ENCODE data around the gene RHBG. TPM values are rescaled to one million over a fixed set of nuclear protein-coding genes. Genes with fewer than 3 reads are reported as not detected.

RHBG gene
- total and polyA plus RNA-seq, 4 donors = 0.25 to 6.4 (median 2.3) TPM

DNA sequence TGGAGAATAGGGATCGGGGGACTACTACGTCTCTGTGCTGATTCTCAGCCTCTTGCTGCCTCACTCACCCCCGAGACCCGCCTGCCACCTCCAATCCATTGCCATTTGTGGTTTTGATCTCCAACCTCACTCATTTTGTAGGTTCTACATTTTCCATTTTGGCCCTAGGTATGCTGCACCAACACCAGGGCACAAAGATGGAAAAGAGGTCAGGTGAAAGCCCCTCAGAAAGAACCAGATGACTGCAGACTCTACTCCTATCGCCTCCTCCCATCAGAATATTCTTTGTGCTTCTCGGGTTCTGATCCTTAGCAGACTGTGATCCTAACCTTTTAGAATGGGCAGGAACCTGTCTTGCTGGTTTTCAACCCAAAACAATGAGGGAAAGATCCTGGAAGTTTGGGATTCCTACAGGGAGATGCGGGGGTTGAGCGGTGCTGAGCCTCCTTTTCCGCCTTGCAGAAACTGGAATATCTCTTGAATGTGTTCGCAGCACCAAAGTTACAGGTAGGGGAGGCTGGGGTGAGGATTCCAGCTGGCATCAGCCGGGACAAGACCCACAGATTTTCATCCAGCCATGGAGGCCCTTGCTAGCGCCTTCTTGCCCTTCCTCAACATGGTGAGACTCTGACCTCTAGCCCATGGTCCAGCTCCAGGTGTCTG, 53.1 kb downstream of the RHBG start (continued):
- TF ChIP-seq, protein P1, sequence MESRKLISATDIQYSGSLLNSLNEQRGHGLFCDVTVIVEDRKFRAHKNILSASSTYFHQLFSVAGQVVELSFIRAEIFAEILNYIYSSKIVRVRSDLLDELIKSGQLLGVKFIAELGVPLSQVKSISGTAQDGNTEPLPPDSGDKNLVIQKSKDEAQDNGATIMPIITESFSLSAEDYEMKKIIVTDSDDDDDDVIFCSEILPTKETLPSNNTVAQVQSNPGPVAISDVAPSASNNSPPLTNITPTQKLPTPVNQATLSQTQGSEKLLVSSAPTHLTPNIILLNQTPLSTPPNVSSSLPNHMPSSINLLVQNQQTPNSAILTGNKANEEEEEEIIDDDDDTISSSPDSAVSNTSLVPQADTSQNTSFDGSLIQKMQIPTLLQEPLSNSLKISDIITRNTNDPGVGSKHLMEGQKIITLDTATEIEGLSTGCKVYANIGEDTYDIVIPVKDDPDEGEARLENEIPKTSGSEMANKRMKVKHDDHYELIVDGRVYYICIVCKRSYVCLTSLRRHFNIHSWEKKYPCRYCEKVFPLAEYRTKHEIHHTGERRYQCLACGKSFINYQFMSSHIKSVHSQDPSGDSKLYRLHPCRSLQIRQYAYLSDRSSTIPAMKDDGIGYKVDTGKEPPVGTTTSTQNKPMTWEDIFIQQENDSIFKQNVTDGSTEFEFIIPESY (IDR thresholded peaks at IDR 0.05) = no peak
- no peak for TF ChIP-seq FOXA1 (IDR thresholded peaks at IDR 0.05)

DNA sequence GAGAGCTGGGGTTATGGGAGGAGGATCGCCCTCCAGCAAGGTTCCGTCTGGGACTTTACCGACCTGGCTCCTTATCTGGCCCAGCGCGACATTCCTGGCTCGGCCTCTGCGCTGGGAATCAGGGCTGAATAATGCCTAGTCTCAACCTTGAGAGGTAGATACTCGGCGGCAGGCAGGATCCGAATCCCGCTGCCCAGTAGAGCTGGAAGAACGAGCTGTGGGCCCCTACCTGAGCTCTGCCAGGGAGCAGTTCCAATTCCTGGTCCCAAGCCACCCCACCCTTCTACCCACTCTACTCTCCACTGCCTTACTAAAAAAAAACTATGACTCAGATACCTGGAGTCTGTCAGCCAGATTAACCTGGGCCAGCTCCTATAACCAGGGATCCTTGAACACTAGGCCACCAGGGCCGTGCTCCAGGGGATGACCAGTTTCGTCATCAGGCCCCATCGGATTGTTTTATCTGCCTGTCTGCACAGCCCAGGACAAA, 53.6 kb downstream of the RHBG start:
- DNase-seq (ENCODE audit: low spot score) = no peak
- no peak overlapping the region for H3K4me3 ChIP-seq (ENCODE audit: low read depth in 1 of 3, low read length in 3 of 3)
- no peak overlapping the region for H3K27ac ChIP-seq (ENCODE audit: low read depth in 1 of 2, low read length in 2 of 2)
- peaks cover 4 to 18% (median 10%) of the 10 kb centered on the region in 4 donors for H3K27me3 ChIP-seq (ENCODE audit: control insufficient read depth in 4 of 4, insufficient read depth in 4 of 4, low read length in 3 of 4)
- H3K36me3 ChIP-seq (ENCODE audit: control insufficient read depth in 4 of 4, insufficient read depth in 3 of 4, low read depth in 1 of 4, low read length in 3 of 4) = no peaks in the 10 kb centered on the region
- TF ChIP-seq, protein P2, sequence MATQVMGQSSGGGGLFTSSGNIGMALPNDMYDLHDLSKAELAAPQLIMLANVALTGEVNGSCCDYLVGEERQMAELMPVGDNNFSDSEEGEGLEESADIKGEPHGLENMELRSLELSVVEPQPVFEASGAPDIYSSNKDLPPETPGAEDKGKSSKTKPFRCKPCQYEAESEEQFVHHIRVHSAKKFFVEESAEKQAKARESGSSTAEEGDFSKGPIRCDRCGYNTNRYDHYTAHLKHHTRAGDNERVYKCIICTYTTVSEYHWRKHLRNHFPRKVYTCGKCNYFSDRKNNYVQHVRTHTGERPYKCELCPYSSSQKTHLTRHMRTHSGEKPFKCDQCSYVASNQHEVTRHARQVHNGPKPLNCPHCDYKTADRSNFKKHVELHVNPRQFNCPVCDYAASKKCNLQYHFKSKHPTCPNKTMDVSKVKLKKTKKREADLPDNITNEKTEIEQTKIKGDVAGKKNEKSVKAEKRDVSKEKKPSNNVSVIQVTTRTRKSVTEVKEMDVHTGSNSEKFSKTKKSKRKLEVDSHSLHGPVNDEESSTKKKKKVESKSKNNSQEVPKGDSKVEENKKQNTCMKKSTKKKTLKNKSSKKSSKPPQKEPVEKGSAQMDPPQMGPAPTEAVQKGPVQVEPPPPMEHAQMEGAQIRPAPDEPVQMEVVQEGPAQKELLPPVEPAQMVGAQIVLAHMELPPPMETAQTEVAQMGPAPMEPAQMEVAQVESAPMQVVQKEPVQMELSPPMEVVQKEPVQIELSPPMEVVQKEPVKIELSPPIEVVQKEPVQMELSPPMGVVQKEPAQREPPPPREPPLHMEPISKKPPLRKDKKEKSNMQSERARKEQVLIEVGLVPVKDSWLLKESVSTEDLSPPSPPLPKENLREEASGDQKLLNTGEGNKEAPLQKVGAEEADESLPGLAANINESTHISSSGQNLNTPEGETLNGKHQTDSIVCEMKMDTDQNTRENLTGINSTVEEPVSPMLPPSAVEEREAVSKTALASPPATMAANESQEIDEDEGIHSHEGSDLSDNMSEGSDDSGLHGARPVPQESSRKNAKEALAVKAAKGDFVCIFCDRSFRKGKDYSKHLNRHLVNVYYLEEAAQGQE (IDR thresholded peaks at IDR 0.05) = no peak
- TF ChIP-seq, protein P3, sequence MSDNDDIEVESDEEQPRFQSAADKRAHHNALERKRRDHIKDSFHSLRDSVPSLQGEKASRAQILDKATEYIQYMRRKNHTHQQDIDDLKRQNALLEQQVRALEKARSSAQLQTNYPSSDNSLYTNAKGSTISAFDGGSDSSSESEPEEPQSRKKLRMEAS (IDR thresholded peaks at IDR 0.05) = no peak
- TF ChIP-seq TAF1 (conservative IDR thresholded peaks at IDR 0.05) (no peak), NR2F2 (IDR thresholded peaks at IDR 0.05) (no peak), RAD21 (IDR thresholded peaks at IDR 0.05) (no peak), HNF4A (conservative IDR thresholded peaks at IDR 0.05) (no peak), SP1 (IDR thresholded peaks at IDR 0.05) (no peak), HNF4G (IDR thresholded peaks at IDR 0.05) (no peak), FOXA1 (IDR thresholded peaks at IDR 0.05) (no peak), EGR1 (IDR thresholded peaks at IDR 0.05; ENCODE audit: low read depth in 2 of 2) (no peak), RXRA (IDR thresholded peaks at IDR 0.05) (no peak), YY1 (IDR thresholded peaks at IDR 0.05) (no peak), JUND (IDR thresholded peaks at IDR 0.05) (no peak)
- TF ChIP-seq, protein P4, sequence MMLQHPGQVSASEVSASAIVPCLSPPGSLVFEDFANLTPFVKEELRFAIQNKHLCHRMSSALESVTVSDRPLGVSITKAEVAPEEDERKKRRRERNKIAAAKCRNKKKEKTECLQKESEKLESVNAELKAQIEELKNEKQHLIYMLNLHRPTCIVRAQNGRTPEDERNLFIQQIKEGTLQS (IDR thresholded peaks at IDR 0.05) = no peak
- TF ChIP-seq, protein P1 (IDR thresholded peaks at IDR 0.05) = no peak
- H3K9me3 ChIP-seq (ENCODE audit: control insufficient read depth in 4 of 4, low read length in 3 of 4) = no peaks in the 10 kb centered on the region
- H3K9ac ChIP-seq (ENCODE audit: low read depth in 1 of 2, low read length in 2 of 2) = no peak overlapping the region
- WGBS = 26% methylated on average over 15 of the region's 15 CpGs
- peaks cover 7 to 17% (median 14%) of the 10 kb centered on the region in 4 donors for H3K4me1 ChIP-seq (ENCODE audit: control insufficient read depth in 4 of 4, insufficient read depth in 4 of 4, low read length in 3 of 4)
